NCI-H2196 treated with DMSO at 0.1 percent for 48 hours (cell line): Measurements from ENCODE around the gene SPIRE2.

Experiments
- DNase-seq: peaks from one replicate; lab custom pipeline; 2025; ENCODE audit not compliant: unreplicated experiment; lab: John Stamatoyannopoulos, UW

The SPIRE2 gene

DNA sequence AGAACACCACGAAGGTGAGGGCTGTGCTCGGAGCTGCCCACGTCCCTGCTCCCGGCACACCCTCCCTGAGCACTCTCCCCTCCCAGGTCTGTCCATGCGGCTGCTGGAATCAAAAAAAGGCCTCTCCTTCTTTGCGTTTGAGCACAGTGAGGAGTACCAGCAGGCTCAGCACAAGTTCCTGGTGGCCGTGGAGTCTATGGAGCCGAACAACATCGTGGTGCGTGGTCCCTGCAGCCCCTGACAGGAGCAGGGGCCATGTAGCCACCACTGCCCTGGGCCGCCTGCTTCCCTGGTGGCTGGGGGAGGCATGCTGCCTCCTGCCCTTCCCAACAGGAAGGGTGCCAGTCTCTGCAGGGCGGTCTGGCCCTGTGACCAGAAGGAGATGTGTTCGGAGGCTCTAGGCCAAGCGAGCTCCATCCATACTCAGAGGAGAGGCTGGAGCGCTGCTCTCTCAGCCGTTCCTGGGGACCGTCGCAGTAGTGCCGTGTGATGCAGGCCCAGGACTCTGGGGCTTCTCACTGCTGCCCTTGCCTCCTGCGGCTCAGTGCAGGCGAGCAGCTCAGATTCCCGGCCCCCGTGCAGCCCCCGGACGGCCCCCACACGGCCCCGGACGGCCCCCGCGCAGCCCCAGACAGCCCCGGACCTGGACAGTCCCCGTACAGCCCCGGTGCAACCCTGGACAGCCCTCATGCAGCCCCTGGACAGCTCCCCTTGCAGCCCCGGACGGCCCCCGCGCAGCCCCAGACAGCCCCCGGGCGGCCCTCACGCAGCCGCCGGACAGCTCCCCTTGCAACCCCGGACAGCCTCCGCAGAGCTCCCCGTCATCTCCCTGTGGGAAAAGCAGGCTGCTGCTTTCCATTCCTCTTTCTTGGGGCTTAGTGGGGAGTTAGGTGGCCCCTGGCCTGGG, 65.6 kb downstream of the SPIRE2 start:
- DNase-seq, result no peak

DNA sequence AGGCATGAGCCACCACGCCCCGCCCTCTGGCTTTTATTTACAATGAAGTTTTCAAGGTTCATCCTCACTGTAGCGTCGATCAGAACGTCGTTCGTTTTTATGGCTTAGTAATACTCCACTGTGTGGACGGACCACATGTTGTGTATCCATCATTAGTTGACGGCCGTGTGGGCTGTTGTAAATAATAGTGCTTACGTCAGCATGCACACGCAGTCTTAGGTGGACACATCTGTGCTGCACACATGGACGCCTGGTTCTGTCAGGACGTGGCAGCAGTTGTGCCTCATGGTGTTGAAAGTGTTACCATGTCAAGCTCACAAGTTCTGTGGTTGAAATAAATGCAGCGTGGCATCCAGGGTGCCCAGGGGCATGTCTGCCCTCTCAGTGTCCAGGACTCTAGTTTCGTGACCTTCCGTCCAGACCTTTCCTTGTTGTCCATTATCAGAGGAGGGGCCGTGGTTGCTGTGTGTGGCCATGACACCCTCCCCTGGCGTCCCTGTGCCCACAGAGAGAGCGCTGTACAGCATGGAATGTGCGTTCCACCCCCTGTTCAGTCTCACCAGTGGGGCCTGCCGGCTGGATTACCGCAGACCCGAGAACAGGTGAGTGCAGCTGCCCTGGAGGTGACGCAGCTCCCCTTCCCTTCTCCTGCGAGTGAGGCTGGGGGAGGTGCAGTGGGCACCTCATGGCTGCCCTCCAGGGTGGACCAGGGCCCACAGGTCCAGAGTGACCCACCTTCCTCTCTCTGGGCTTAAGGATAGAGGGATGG, 67.4 kb downstream of the SPIRE2 start:
- no peak for DNase-seq

DNA sequence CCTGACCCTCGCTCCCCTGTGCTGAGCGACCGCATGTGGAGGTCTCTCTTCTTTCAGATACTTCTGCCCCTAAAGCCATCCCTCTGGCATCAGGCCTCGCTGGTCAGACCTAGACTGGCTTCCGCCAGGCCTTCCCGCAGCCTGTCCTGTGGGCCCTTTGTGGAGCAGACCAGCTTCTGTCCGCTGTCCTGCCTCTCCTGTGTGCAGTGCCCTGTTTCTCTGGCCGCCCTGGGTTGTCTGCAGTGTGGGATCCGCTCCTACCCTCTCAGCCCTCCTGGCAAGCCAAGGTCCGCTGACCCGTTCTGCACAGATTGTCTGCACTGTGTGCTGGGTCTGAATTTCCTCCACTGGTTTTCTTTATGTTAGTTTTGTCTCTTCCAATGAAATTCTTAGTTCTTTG, 68.9 kb downstream of the SPIRE2 start:
- no peak for DNase-seq

DNA sequence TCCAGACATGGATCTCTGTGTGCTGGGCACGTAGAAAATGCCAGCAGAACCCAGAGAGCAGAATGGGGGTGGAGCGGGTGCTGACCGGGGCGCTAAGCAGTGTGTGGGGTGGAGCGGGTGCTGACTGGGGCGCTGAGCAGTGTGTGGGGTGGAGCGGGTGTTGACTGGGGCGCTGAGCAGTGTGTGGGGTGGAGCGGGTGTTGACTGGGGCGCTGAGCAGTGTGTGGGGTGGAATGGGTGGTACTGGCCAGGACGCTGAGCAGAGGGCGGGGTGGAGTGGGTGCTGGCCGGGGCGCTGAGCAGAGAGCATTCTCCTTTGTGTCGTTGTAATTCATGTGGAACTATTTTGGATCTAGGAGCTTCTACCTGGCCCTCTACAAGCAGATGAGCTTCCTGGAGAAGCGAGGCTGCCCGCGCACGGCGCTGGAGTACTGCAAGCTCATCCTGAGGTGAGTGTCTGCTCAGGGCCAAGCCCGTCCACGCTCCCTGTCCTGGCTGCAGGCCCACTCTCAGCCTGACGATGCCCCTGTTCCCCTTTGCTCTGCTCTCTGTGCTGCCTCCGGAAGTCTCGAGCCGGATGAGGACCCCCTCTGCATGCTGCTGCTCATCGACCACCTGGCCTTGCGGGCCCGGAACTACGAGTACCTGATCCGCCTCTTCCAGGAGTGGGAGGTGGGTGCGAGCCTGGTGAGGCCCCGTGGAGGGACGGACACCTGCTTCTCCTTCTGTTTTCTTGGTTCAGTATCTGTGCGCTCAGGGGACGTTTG, 70.1 kb downstream of the SPIRE2 start:
- no peak for DNase-seq

DNA sequence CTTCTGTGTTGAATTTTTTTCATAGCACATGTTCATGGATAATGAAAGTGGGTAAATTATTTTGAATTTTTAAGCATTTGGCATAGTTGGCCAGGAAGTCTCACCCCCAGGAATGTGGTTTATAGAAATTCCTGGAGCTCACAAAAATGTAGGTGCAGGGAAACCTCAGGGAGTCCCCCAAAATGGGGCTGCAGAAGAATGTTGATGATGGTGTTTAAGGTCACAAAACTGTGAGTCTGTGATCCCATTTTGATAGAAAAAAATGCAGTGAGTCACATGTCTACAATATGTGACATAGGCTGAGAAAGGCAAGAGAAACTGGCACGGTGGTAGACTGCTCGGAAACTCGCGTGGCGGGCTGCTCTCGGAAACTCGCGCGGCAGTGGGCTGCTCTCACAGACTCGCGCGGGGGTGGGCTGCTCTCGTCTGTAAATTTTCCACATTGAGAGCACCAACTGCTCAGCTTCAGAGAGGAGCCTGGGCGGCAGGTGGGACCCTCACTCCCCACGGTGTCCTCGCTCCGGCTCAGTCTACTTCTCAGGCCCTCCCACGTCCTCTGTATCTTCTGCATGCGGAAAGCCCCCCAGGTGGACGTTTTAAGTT, 71.7 kb downstream of the SPIRE2 start:
- DNase-seq, result no peak

DNA sequence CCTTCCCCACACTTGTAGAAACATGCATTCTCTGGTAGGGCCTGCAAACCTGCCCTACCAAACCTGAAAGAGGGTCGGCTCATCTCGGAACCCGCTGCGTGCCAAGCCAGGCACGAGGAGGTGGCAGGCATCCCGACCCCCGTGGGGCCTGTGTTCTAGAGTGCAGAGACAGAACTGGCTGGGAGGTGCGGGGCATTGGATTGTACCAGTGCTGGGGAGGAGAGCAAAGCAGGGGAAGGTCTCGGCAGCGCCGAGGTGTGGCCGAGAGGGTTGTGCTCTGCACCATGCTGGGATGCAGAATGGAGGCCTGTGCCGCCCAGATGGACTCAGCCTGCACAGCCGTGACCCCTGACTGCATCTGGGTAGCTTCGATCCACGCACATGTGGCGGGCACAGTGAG, 72.6 kb downstream of the SPIRE2 start:
- DNase-seq, result no peak

DNA sequence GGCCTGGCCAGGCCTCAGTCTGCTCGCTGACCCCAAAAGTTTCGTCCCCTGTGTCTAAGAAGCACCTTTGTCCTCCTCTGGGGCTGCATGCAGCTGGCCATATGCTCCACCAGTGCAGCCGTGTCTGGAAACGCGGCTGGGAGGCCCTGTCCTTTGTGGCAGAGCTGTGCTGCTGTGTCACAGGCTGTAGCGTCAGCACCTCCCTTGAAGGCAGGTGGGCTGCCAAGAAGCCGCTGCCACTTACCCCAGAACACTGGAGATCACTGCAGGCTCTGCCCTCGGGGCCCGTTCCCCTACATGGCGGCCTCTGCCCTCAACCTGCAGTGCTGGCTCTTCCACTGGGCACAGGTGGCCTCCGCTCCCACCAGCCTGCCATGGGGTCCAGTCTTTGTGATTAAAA, 74.7 kb downstream of the SPIRE2 start:
- DNase-seq, result no peak

DNA sequence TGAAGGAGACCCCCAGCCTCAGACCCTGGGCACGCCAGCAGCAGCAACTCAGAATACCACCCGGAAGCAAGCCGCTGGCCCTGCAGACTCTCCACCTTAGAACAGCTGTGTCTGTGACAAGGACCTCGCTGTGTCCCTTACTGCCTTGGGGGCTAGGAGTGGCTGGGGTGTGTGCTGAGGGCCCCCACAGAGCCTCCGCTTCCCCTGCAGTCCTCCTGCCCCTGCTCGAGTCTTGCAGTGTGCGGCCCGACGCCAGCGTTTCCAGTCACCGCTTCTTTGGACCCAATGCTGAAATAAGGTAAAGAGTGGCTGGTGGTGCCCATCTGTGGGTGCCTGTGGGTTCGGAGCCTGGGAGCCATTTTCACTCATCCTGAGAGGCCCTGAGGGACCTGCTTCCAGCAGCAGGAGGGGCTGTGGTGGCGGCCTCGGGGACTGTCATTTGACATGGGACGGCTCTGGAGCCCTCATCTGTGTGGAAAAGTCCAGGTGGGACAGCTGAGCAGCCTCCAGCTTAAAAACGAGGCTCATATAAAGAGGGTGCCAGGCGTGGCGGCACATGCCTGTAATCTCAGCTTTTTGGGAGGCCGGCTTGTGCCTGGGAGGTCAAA, 75.7 kb downstream of the SPIRE2 start:
- DNase-seq, result no peak

DNA sequence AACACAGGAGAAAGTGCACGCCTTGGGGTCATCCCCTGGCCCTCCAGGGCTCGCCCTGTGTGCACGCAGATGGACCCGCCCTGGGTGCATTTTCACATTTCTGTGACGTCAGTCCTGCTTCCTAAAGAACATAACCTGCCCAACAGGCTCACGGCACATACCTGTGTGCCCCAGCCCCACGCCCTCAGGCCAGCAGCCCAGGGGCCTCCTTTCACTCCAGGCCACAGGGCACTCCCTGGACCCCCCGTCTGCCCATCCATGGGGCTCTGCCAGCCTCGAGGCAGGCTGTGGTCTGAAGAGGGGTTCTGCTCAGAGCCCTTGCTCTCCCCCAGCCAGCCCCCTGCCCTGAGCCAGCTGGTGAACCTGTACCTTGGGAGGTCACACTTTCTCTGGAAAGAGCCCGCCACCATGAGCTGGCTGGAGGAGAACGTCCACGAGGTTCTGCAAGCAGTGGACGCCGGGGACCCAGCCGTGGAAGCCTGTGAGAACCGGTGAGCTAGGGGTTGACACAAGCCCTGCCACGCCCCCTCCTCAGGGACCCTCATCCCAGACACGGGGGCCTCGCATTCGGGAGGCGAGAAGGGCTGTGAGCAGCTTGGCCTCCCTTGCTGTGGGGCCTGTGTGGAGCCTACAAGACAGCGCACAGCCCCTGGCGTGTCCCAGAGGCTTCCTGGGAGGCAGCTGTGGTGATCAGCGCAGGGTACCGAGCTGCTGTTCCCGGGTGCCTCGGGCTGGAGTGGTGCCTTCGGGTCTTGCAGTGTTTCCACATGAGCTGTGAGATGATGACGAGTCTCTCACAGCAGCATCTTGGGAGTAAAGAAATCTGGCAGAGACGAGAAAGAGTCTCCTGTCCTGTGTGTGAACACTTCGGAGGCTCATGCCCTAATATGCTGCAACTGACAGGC, 76.6 kb downstream of the SPIRE2 start:
- no peak for DNase-seq

DNA sequence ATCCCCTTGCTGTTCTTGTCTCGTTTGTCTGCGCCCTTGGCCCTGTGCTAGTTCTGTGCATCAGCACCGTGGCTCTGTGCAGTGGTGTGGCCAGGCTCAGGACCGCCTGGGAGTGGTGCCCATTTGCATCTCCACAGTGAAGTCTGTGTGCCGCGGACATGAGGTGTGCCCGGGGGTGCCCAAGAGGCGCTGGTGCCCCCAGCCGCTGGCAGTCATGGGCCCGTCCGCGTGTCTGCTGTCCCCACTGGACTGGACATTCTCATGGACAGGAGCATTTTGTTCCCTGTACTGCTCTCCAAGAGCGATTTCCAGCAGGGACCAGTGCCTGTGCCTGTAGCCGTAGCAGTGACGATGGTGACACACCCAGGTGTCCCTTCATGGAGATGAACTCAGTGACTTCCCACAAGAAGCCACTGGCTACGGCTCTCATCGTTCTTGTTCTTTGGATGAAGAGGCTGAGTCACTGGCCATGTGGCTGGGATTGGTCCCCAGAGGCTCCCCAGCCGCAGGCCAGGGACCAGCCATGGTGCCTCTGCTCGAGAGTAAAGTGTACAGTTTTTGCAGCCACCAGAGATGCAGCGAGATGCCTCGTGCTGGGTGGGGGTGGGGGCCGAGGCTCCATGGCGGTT, 77.3 kb downstream of the SPIRE2 start:
- DNase-seq, result no peak

DNA sequence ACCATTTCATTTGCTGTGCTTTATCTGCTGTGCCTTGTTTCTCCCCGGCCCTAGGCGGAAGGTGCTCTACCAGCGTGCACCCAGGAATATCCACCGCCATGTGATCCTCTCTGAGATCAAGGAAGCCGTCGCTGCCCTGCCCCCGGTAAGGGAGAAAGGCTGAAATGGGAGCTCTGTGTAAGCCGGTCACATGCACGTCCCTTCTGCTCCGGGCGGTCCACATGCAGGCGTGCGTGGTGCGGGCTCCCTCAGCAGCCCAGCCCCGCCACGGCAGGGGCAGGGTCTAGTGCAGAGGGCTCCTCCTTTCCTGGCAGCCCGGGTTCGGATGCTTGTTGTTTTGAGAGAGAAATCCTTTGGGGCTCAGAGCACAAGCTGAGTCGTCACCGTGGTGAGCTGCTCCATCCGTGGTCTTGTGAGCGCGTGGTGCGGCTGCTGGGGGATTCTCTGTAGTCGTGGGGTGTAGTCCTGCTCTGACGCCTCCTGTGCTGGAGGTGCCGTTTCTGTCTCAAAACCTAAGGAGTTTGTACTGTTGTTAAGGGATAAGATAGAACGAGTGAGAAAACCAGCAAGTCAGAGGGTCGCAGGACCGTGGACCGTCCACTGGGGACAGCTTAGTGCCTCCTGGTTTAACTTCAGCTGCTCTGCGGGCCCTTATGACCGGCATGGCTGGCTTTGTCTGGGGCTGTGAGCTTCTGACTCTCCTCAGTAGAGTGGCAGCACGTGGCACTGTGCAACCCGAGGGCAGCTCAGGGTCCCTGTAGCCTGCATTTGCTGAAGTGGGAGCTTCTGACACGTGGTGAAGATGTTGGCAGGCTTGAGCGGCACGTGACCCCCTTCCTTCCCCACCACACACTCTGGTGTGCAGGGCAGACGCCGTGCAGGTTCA, 78.1 kb downstream of the SPIRE2 start:
- DNase-seq, result no peak

DNA sequence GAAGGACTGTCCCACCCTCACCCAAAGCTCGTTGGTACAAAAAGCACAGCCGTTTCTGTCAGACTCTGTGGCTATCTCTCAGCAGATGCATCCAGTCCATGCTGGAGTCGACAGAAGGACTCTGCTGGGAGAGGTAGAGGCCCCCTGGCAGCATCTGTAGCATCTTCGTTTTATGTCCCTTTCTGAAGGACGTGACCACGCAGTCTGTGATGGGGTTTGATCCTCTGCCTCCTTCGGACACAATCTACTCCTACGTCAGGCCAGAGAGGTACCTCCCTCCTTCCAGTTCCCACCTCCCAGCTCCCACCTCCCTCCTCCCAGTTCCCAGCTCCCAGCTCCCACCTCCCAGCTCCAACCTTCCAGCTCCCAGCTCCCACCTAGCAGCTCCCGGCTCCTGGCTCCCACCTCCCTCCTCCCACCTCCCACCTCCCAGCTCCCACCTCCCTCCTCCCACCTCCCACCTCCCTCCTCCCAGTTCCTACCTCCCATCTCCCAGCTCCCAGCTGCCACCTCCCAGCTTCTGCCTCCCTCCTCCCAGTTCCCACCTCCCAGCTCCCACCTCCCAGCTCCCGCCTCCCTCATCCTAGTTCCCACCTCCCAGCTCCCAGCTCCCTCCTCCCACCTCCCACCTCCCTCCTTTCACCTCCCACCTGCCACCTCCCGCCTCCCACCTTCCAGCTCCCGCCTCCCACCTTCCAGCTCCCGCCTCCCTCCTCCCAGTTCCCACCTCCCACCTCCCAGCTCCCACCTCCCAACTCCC, 79.0 kb downstream of the SPIRE2 start:
- DNase-seq, result no peak

DNA sequence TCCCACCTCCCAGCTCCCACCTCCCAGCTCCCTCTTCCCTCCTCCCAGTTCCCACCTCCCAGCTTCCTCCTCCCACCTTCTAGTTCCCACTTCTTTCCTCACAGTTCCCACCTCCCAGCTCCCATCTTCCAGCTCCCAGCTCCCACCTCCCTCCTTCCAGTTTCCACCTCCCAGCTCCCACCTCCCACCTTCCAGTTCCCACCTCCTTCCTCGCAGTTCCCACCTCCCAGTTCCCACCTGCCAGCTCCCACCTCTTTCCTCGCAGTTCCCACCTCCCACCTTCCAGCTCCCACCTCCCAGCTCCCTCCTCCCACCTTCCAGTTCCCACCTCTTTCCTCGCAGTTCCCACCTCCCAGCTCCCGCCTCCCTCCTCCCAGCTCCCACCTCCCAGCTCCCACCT, 80.0 kb downstream of the SPIRE2 start:
- DNase-seq, result no peak

DNA sequence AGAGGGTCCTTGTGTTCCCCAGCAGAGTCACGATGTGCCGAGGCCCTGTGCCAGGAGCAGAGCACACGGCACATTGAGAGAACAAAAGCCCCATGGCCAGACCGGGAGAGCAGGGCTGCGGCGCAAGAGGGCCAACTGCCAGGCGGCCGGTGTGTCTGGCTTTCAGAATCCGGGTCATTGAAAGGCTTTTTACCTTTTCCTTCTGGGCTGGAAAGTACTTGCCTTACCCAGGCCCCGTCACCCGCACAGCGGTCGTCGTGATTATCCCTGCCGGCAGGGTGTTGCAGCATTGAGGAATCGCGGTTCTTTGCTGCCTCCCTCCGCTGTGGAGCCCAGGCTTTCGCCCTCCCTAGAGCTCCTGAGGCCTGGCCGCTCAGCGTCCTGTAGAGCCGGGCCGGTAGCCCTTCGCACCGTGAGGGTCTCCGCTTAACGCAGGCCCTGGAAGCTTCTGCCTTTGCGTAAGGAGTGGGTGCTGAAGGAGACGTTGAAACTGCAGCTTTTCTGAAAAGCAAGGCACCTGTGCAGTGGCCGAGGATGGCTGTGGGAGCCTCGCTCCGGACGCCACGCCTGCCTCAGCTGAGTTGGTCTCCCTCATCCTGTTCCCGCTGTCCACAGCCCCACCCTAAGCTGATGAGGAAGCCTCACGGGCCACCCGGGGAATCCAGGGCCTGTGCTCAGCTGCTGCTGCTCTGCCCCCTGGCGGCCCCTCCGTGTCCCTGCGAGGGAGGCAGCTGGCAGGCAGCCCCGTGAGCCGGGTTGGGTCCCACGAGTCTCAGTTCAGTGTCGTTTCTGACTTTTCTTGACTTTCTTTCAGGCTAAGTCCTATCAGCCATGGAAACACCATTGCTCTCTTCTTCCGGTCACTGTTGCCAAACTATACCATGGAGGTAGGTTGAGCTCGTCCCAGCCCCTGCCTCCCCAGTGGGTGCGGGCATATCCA, 81.8 kb downstream of the SPIRE2 start:
- no peak for DNase-seq

DNA sequence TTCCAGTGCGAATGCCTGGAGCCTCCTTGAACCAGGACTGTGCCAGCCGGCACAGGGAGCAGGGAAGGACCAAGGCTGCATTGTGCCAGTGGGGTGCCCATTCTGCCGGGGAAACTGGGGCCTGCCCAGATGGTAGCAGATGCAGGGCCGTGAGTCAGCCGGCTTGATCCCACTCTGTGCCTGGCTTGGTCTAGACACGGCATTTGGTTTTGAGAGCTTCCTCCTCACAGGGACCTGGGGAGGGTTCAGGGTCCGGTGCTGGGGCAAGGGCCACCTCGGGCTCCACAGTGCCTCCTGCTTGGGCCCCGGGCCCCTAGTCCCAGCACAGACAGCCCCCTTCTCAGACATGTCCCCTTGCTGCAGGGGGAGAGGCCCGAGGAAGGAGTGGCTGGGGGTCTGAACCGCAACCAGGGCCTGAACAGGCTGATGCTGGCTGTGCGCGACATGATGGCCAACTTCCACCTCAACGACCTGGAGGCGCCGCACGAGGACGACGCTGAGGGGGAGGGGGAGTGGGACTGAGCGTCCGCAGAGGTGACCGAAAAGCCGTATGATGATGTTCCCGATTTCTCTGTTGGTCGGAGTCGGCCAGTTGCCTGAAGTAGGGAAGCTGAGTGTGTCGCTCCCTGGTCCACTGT, 82.6 kb downstream of the SPIRE2 start:
- no peak for DNase-seq

DNA sequence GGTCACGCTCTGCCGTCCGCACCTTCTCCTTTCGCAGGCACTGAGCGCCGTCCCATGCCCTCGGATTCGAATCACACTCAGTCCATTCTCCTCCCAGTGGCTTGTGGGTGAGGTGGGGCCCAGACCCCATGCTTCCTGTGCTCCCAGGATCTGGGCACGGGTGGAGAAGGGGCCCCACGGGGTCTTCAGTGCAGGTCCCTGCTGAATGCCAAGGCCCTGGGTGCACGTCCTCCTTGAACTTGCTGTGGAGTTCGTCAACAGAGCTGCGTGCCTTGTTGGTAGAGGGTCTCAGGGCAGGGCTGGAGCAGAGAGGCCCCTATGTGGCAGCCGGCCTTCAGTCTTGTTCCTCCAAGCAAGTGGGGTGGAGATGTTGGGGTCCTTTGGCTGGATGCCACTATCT, 83.1 kb downstream of the SPIRE2 start:
- no peak for DNase-seq
